Renal cortex interstitium (tissue), 15 donors: Measurements from ENCODE around the gene PDZD2. TPM values are rescaled to one million over a fixed set of nuclear protein-coding genes. Genes with fewer than 3 reads are reported as not detected.
"Not testable (repeated sequence)": the region's sequence is repeated elsewhere in the genome, so short reads cannot be mapped to it uniquely, and the experiment has no call there.

Source experiments
- DNase-seq, 11 donors: peaks; one replicate each; pipeline ENCODE4 v3.0.0-alpha.2; 2013; ENCODE audit warnings: low read depth in 9 of 11, low spot score in 4 of 11; ENCODE audit errors: extremely low read depth in 1 of 11
- long read RNA-seq, 16 experiments: transcript quantifications; one replicate each; lab custom pipeline, GENCODE V29; 2026
- polyA plus RNA-seq, 3 donors: library from polyadenylated mRNA; unstranded; fragments of 120-200 nt; gene quantifications; one replicate each; pipeline ENCODE4 v1.2.1, GENCODE V29; 2013; ENCODE audit not compliant: insufficient read length in 3 of 3

The PDZD2 gene
- 10 to 100 TPM; 17.3 to 21.6 (median 21.2) TPM for polyA plus RNA-seq
- long read RNA-seq, donor 1 = 0 reads
- long read RNA-seq, donor 2 = 0 reads
- long read RNA-seq, donor 3, partial matches to known transcripts = 5 of 5 reads
- long read RNA-seq, donor 3, other reads (novel, unspliced or antisense) = 0 of 5 reads
- long read RNA-seq, donor 4 = 0 reads
- long read RNA-seq, donor 5 = 0 reads
- long read RNA-seq, donor 6 = 0 reads
- long read RNA-seq, donor 7 = 0 reads
- long read RNA-seq, donor 8 = 0 reads
- long read RNA-seq, donor 9 = 0 reads
- long read RNA-seq, donor 10 = 0 reads
- long read RNA-seq, donor 11, partial matches to known transcripts = 7 of 8 reads
- long read RNA-seq, donor 11, other reads (novel, unspliced or antisense) = 0 of 8 reads
- long read RNA-seq, donor 12 = 0 reads
- long read RNA-seq, donor 13 = 0 reads
- long read RNA-seq, donor 14 = 0 reads
- long read RNA-seq, donor 15, partial matches to known transcripts = 25 of 25 reads
- long read RNA-seq, donor 15, other reads (novel, unspliced or antisense) = 0 of 25 reads
- long read RNA-seq, donor 16, partial matches to known transcripts = 12 of 12 reads
- long read RNA-seq, donor 16, other reads (novel, unspliced or antisense) = 0 of 12 reads

DNA sequence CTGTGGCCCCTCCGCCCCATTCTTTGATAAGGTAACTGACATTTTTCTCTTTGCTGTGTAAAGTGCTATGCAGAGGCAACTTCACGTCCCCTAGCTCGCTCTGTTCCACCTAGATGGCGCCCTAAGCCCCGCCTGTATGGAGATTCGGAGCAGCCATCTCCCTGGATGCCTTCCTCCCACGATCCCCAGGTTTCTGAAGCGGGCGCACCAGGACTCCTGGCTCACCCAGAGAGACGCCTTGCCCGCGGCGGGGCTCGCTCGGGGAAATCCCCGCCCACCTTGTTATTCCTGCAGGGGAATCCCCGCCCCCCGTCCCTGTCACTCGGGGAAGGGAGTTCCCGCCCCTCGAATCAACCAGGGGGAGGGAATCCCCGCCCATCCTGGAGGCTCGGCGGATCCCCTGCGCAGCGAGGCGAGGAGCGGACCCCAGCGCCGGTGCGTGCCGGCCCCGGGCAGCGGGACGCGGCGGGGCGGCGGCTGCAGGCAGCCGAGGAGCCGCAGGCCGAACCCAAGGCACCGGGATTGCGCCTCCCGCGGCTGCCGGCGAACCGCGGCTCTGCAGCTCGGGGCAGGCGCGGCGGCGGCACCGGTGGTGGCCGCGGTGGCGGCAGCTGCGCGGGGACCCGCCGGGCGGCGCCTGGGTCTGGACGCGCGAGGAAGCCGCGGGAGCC is at the start of gene PDZD2:
Gene PDZD2, plus strand, starts transcription at position 384 of the 671 bp plus-strand sequence.
- peak; percentile 47 to 82 (median 71) for DNase-seq

DNA sequence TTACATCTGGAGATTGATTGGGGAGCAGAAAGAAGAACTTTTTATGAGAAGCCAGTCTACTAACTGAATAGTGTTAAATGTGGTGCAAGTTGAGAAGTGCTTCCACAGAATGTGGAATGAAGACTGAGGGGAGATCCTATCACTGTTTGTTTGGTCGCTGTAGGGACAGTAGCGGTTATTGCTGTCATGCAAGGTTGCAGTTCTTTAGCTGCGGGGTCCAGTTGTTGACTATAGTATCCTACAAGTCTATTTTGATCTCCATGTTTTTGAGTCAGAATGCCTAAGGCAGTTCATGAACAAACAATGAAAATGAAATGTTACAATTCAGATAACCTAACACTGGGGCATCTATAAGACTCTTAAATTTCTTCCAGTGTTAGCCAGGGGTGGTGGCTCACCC is 45.3 kb upstream of the PDZD2 start:
- DNase-seq = no peak

DNA sequence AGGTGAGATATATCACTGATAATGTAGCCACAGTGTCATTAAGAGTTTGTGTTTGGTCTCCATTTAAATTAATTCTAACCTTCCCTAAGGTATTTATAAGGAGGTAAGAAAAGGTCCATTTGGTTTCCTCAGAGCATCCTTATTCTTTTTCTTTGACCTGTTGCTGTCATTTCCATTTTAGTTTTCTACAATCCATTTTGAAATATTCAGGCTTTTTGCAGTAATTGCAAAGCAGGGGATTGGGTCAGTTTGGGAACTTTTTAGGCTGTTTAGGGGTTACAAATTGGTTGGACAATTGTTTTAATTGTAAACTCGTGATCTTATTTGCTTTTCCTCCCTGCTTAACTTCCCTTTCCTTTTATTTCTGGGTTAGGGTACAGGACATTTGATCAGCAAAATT is 42.6 kb upstream of the PDZD2 start:
- no peak for DNase-seq

DNA sequence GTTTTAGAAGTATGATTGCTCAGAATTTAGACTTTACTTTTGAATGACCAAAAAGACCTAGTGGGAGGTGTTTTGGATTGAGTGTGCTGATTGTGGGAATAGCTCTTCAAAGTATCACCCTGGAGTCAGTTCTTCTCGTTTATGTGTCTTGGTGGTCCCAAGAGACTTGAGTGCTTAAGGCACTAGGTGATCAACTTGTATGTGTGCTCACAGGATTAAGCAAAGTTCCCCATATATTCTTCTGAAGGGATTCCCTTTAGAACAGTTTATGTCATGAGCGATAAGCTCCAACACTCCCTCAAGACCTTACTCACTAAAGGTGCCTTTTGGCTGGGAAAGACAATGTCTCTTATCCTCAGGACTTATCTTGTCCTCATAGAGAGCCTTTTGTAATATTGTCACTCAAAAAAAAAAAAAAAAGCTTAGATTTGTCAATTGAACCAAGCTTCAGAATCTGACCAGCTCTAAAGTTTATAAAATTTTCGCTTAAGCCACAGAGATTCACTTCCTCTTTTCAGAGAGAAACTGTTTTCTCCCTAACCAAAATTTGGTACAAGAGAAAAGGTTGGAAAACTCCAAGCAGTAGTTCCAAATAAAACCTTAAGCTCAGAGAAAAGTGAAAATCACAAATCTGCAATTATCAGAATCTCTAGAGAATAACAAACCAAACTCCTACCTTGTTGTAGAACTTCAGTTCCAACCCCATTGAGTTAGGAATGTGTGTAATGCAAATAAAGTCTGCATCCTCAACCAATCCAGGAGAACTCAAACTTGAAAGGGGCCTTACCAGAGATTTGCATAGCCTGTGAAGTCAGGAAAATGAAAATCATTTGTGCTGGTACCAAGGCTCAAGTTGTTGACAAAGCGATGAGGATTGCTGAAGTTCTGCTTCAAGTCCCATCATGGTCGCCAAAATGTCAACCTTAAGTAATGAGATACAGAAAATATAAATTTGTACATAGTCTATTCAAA is 40.0 kb upstream of the PDZD2 start:
- DNase-seq = no peak

DNA sequence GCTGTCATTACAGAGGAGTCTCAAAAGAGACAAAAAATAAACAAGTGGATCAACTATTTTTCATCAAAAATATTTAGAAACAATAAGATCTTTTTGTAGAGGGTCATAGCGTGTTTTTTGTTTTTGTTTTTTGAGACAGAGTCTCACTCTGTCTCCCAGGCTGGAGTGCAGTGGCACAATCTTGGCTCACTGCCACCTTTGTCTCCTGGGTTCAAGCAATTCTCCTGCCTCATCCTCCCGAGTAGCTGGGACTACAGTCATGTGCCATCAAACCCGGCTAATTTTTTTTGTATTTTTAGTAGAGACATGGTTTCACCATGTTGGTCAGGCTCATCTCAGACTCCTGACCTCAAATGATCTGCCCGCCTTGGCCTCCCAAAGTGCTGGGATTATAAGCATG is 36.6 kb upstream of the PDZD2 start:
- not testable (repeated sequence) for DNase-seq

DNA sequence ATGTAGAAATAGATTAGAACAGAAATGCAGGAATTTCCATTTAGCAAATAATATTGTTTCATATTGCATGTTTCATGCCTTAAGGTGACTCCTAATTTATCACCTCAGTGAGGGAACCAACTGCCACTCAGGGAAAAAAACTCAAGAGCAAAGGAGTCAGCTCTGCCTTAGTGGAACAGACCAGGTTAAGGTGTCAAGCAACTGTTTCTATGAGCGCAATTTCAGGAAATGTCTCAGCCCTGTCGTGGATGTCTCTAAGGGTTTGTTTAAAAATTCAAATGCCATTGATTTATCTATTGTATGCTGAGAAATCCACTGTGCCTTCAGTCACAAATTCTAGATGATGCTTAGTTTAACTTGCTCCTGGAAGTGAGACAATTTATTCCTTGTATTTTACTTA is 34.7 kb upstream of the PDZD2 start:
- DNase-seq = no peak

DNA sequence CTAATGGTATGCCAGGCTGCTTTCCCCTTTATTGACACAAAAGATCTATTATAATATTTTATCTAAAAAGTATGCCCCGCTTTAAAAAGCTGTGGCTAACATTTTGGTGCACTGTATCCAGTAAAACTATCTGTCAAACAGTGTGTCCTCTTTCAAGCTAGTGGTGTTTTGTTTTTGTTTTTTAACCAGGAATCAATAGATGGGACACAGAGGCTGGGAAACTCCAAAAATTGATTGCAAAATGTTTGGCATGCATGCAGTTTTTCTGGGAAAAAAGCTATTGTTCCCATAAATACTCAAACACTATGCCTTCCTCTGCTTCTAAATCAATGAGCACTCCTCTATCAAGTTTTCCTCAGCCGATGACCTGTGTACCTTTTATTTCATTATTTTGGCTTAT is 34.3 kb upstream of the PDZD2 start:
- no peak for DNase-seq

DNA sequence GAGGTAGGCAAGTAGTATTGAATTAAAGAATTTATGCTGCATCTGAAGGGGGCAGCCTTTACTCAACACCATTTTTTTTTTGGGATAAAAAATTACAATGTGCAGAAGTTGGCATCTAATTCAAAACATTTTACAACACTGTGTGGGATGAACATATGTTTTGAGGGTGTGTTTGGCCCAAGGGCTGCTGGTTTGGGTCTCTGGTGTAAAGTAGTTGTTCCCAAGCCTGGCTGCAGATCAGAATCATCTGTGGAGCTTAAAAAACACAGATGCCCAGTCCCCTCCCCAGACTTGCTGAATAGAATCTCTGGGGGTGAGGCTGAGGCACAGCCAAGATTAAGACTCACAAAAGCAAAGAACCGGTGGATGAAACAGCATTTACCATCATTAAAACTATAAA is 33.0 kb upstream of the PDZD2 start:
- DNase-seq = no peak

DNA sequence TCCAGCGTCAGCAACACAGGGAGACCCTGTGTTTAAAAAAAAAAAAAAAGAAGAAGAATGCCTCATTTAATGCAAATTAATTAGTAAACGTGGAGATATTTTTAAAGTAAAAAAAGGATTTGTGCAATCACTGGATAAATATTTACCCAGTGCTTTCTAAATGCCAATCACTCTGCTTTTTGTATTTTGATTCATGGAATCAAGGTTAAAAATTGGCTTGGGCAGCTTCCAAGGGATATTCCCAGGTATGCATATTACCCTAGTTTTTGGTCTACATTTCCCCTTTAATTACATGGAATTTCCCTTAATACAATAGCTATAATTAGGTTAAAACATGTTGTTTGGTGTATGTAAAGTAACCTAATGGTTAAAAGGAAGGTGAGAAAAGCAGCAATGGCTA is 31.4 kb upstream of the PDZD2 start:
- no peak for DNase-seq

DNA sequence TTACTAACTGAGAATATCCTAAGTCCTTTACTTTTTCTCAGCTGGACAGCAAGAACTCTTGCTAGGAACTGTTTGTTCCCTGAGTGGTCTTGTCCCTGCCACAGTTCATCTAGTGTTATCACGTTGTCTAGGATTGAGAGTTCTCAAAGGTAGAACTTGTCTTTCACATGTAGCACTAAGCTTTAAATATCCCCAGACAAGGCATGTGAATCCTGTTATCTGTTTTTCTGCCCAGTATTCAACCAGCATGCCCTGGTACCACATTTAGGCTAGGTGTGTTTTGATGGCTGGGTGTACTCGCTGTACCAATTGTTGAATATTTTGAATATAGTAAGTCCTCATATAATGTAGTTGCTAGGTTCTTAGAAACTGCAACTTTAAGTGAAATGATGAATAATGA is 27.9 kb upstream of the PDZD2 start:
- DNase-seq = no peak

DNA sequence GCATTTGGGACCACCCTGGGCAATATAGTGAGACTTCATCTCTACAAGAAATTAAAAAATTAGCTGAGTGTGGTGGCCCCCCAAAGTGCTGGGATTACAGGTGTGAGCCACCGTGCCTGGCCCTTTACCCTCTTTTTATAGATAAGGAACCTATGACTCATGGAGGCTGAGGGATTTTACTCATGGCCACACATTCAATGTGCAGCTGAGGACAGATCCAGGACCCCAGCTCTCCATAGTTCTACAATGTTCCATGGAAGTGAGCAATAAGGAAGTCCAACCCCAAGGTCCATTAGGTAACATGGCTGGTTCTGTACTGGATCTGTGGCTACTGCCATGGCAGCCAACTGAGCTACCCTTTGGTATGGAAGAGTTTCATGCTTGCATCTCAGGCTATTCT is 25.3 kb upstream of the PDZD2 start:
- no peak for DNase-seq

DNA sequence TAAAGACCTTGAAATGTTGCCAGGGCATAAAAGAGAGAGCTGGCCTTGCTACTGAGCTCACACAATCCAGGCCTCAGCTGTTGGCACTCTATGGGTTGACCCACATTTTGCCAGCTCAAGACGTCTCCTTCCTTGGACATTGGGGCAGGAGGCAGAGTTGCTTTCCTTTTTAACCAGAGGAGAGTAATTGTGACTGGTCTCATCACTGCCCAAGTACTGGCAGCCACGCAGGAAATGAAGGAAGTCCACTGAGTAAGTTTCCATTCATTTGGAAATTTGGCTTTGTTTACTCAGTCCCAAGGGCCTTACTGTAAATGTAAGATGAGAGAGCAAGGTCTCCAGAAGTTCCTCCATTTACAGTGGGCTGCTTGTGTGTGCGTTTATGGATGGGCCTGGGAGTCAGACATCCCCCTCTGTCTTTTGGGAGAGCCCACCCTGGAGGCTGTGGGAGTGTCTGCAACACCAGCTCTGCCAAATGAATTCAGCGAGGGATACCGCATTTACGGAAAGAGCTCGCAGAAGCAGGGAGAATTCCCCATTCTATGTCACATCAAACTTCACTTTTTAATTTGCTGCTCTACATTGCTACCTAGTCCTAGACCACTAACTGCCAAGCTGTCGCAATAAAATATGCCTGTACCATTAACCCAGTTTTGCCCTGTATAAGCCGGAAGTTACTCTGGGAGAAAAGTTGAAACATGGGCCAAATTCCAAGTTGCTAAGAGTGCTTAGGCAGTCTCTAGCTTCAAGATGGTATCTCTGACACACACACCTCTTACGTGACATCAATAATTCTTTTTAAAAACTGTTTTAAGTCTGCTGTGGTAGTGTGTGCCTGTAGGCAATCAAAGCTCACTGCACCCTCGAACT is 24.5 kb upstream of the PDZD2 start:
- DNase-seq = peak in 3 of 11 donors; percentile 24 to 56 (median 44)

DNA sequence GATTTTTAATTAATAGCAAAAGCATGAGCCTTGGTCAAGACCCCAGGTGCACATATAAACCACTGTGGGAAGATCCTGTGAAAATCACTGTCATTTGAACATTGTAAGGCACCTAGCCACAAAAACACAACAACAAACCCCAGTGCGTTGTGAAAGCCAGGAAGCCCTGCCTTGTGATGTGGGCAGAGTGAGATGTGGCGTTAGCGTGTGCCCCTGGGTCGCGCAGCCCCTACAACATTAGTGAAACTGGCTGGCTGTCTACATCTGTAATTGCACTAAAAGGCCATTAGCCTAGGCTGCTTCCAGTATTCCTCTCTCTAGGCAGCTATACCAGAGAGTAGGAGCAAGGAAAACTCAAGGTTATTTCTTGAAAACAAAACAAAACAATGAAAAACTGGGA is 21.1 kb upstream of the PDZD2 start:
- no peak for DNase-seq

DNA sequence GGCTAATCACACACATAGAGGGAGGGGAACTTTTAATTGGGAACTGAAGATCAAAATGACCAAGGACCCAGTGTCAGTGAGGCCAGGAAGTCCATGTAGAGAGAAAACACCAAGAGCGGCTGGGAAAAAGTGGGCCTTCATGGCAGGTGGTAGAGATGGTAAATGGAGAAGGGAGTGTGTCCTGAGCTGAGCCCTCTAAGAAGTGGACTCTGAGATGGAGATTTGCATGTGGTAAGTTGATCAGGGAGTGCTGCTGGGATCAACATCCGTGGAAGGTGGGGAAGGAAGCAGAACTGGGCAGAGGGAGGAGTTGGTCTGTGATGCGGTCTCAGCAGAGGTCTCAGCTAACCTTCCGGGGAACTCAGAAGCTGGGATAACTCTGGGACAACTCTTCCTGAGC is 18.9 kb upstream of the PDZD2 start:
- DNase-seq = no peak

DNA sequence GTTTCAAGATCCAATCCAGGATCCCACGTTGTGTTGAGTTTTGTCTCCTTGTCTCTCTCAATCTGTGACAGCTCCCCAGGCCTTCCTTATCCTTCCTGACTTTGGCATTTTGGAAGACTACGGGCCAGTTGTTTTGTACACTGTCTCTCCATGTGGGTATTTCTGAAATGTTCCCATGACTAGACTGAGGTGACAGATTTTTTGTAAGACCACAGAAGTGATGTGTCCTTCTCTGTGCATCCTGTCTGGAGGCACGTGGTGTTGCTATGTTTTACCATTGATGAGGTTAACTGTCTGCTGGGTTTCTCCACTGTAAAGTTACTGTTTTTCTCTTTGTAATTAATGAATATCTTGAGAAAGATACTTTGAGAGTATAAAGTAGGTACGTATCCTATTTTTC is 15.7 kb upstream of the PDZD2 start:
- no peak for DNase-seq

DNA sequence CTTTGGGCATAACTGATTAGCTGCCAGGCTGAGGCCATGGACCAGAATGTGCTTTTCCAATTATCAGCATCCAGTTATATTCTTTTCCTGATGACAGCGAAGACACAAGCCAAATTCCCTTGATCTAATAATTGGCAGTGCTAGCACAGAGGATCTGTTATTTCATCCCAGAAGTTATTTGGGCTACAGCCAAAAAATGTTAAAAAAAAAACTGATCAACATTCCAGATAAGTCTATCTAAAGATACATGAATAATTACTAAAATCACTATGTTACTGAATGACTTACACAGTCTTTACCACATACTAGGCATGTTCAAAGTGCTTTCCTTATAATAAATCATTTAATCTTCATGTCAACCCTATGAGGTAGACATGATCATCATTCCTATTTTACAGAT is 13.5 kb upstream of the PDZD2 start:
- no peak for DNase-seq

DNA sequence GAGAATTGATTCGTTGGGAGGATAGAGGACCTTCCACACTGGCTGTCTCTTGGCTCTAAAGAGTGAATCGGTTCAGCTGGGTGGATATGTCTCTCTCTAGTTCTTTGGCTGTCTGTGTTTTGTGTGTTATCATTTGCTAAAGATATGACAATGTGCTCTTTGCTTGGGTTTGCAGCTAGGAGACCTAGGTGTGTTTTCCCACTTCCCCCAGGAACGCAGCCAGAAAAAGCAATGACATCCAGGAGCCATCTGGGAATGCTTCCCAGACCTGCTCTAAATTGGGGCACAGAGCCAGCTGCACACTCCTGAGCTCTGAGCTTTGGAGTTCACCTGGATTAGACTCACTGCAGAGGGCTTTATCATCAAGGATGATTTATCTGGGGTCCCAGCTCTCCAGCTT is 12.8 kb upstream of the PDZD2 start:
- DNase-seq = no peak

DNA sequence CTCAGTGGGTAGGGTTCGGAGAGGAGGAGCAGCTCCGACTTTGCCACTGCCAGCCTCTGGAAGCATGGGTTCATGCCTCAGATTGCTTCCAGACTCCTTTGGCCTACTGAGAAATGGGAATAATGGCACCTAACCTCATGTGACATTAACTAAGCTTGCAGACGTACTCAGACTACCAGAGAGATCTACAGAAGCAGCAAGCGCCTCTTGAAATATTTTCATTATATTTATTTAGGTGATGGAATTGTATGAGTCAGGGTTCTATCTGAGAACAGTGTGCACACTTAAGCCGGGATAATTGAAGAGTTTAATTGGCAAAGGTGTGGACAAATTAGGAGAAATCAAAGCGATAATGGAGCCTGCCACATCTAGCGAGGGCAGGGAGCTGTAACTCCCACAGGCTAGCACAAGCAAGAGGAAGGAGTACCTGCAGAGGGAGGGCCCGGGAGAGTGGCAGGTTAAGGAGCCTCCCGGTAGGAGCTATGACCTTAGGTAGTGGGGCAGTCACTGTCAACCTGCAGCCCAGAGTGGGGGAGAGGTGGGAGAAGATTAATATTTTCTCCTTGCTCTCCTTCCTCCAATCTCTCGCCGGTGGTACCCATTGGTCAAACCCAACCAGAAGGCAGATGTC is 12.2 kb upstream of the PDZD2 start:
- DNase-seq = no peak
